PFSK-1 (cell line): ENCODE data around the gene IFT81.

Experiments
- FOXP2 ChIP-seq: optimal IDR thresholded peaks from 2 replicates; pipeline ENCODE3; 2011; ENCODE audit warnings: borderline replicate concordance, control low read depth, inconsistent platforms; ENCODE audit not compliant: insufficient read depth; ENCODE audit errors: extremely low read length, extremely low read depth
- POLR2AphosphoS5 ChIP-seq: IDR thresholded peaks from 2 replicates; pipeline ENCODE4 v1.6.1; 2012; ENCODE audit warnings: low read depth, mild to moderate bottlenecking, control low read depth, low read length, moderate library complexity
- REST ChIP-seq, 2 experiments: IDR thresholded peaks; 2 replicates each; pipeline versions ENCODE4 v1.6.1 to v1.8.0; 2011 to 2012; ENCODE audit warnings: low read depth in 2 of 2, low read length in 2 of 2, control low read depth in 1 of 2, inconsistent platforms in 1 of 2, mild to moderate bottlenecking in 1 of 2, moderate library complexity in 1 of 2; ENCODE audit not compliant: insufficient read depth in 1 of 2
- SIN3A ChIP-seq: IDR thresholded peaks from 2 replicates; pipeline ENCODE4 v1.6.1; 2012; ENCODE audit warnings: mild to moderate bottlenecking, low read length, moderate library complexity, borderline replicate concordance; ENCODE audit not compliant: insufficient read depth
- TAF1 ChIP-seq: IDR thresholded peaks from 2 replicates; pipeline ENCODE4 v1.6.1; 2012; ENCODE audit warnings: low read length, control low read depth, borderline replicate concordance; ENCODE audit not compliant: insufficient read depth

DNA sequence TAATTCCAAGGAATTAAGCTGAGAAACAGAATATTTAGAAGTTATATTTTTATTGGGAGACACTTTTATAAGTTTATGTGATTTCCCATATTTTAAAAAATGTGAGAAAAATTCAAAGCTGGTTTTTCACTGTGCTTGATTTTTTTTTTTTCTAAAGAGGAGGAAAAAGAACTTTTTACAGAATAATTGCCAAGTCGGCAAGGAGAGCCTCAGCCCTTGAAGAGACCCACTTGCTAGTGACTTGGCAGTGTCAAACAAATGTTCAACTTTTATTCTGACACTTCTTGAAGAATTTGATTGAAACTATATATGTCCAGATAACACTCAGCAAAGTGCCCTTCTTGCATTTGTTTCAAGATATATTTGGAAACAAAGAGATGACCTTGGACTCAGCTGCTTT, 104.6 kb downstream of the IFT81 start:
- TF ChIP-seq TAF1, result no peak
- TF ChIP-seq SIN3A, result no peak
- no peak for TF ChIP-seq POLR2AphosphoS5
- no peak for TF ChIP-seq REST (IDR thresholded peaks at IDR 0.05; ENCODE audit: insufficient read depth in 1 of 2, low read depth in 2 of 2, low read length in 2 of 2)
- no peak for TF ChIP-seq FOXP2
